HFF-Myc (cell line): ENCODE measurements around the gene ENO1.

Experiments used
- DNase-seq: peaks from one replicate; pipeline ENCODE4 v3.0.0-alpha.2; 2011; ENCODE audit warnings: low read depth; ENCODE audit errors: extremely low read depth
- H3K4me3 ChIP-seq: replicated peaks from 2 replicates; pipeline ENCODE4 v1.5.1; 2011; ENCODE audit warnings: low read depth, mild to moderate bottlenecking, control low read depth, low read length
- TF ChIP-seq, protein P1 (sequence below): IDR thresholded peaks from 2 replicates; pipeline ENCODE4 v1.5.1; 2012; ENCODE audit warnings: mild to moderate bottlenecking, low read depth, low read length, control low read depth; ENCODE audit errors: missing control alignments

ENO1 gene

GRCh38 chr1:8854240-8854639 lies 24.2 kb downstream of the ENO1 start:
- no peak for DNase-seq
- TF ChIP-seq, protein P1, sequence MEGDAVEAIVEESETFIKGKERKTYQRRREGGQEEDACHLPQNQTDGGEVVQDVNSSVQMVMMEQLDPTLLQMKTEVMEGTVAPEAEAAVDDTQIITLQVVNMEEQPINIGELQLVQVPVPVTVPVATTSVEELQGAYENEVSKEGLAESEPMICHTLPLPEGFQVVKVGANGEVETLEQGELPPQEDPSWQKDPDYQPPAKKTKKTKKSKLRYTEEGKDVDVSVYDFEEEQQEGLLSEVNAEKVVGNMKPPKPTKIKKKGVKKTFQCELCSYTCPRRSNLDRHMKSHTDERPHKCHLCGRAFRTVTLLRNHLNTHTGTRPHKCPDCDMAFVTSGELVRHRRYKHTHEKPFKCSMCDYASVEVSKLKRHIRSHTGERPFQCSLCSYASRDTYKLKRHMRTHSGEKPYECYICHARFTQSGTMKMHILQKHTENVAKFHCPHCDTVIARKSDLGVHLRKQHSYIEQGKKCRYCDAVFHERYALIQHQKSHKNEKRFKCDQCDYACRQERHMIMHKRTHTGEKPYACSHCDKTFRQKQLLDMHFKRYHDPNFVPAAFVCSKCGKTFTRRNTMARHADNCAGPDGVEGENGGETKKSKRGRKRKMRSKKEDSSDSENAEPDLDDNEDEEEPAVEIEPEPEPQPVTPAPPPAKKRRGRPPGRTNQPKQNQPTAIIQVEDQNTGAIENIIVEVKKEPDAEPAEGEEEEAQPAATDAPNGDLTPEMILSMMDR, result no peak
- H3K4me3 ChIP-seq, result no peak overlapping the region

DNA sequence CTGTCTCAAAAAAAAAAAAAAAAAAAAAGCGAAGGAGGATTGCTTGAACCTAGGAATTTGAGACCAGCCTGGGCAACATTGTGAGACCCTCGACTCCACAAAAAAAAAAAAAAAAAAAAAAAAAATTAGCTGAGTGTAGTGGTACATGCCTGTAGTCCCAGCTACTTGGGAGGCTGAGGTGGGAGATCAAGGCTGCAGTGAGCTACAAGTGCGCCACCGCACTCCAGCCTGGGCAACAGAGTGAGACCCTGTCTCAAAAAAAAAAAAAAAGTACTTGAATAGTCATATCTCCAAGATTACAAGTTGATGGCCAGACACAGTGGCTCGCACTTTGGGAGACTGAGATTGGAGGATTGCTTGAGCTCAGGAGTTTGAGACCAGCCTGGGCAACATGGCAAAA lies 27.4 kb downstream of the ENO1 start:
- H3K4me3 ChIP-seq, result no peak overlapping the region
- TF ChIP-seq, protein P1, result no peak
- no peak for DNase-seq

DNA sequence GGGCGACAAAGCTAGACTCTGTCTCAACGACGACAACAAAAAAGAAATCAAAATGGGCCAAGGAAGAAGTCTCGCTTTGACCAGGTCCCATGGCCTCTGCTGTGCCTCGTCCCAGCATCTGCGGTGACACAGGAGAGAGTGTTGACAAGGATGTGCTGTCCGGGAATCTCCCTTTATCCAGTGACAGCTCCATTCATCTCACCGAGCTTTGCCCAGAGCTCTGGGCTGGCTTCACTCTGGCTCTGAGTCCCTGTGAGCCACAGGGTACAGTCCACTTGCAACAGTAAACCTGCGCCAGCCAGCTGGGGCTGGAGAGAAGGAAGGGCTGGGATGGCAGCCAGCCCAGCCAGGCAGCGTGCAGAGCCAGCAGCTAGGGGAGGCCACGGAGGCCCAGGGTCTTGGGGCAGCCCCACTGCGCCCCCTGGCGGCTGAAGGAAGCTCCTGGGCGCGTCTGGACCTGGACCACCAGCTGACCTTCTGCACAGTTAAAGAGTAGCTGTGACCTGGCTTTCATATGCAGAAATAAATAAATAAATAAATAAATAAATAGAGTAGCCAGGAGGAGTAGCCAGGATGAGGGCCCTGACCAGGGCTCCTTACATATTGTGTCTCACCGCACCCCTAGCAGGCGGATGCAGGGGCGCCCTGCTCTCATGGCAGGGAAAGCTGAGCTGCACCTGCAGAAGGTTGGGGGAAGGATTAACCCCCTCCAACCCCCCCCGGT lies 29.7 kb downstream of the ENO1 start:
- DNase-seq, result peak; percentile 63
- TF ChIP-seq, protein P1, result peak; percentile 95
- no peak overlapping the region for H3K4me3 ChIP-seq

- no peak overlapping the region for H3K4me3 ChIP-seq
- DNase-seq, result no peak
- TF ChIP-seq, protein P1, result no peak
These were observed 30.5 kb downstream of the ENO1 start for GRCh38 chr1:8847990-8848389.

- no peak overlapping the region for H3K4me3 ChIP-seq
- DNase-seq, result no peak
- TF ChIP-seq, protein P1, result no peak
These were observed 32.2 kb downstream of the ENO1 start for GRCh38 chr1:8846263-8846662.

GRCh38 chr1:8845104-8846097 lies 33.1 kb downstream of the ENO1 start:
- no peak for DNase-seq
- TF ChIP-seq, protein P1, result no peak
- H3K4me3 ChIP-seq, result no peak overlapping the region
